HCT116 (cell line): ENCODE measurements around the gene PRIMPOL. TPM values are rescaled to one million over a fixed set of nuclear protein-coding genes. Genes with fewer than 3 reads are reported as not detected.

ENCODE experiments used
- ATAC-seq: fragments of 200-7000 bp; cut with Tn5 transposase; 2 replicates; pipeline ENCODE4 v1.9.1; 2020; ENCODE audit warnings: mild to moderate bottlenecking, moderate library complexity
- BruUV-seq: library from RNA; stranded (reverse); fragments of 400-500 nt; replicated peaks from 2 replicates; lab custom pipeline; 2021; lab: Mats Ljungman, UMichigan
- CTCF ChIA-PET: fragments of 300-600 bp; sonication (Branson Sonifier 250); formaldehyde crosslinking; loops from one replicate; lab custom pipeline; 2021; ENCODE audit warnings: antibody characterized with exemption; lab: Charles Lee
- POLR2A ChIA-PET: fragments of 300-600, 350-600 bp; sonication (Branson Sonifier 250); formaldehyde crosslinking; loops from one replicate; lab custom pipeline; 2021; ENCODE audit warnings: antibody characterized with exemption; lab: Charles Lee
- RAD21 ChIA-PET, 2 experiments: fragments of 300-600 bp; sonication (Branson Sonifier 250); formaldehyde crosslinking; loops; one replicate each; lab custom pipeline; 2023; ENCODE audit warnings: low total read pairs in 2 of 2; ENCODE audit not compliant: uncharacterized antibody in 2 of 2, unreplicated experiment in 2 of 2, low non-redundant PET in 1 of 2; lab: Charles Lee
- DNase-seq: peaks from one replicate; pipeline ENCODE4 v3.0.0-alpha.2; 2010; ENCODE audit warnings: low read depth, low spot score
- H2AFZ ChIP-seq: fragments of 200-600 bp; shearing (Covaris generic), sonication (generic); 2 replicates; pipeline ENCODE4 v1.6.1; 2017; ENCODE audit warnings: low read depth, mixed run types, mixed read lengths, antibody characterized with exemption, low read length; ENCODE audit not compliant: poor library complexity, severe bottlenecking
- H3K27ac ChIP-seq: 2 replicates; pipeline ENCODE4 v1.5.1; 2012; ENCODE audit warnings: low read depth, low read length
- H3K27me3 ChIP-seq: fragments of 200-600 bp; sonication (generic); 2 replicates; pipeline ENCODE4 v1.6.1; 2016; ENCODE audit warnings: mixed run types, low read length, mixed read lengths; ENCODE audit not compliant: insufficient read depth
- H3K36me3 ChIP-seq, 2 experiments: fragments of 200-500 bp in 1 of 2; fragments of 200-600 bp in 1 of 2; sonication (Bioruptor generic) in 1 of 2; sonication (generic) in 1 of 2; 2 replicates each; pipeline versions ENCODE4 v1.5.1 to v1.6.1; 2014 to 2016; ENCODE audit warnings: low read length in 2 of 2, inconsistent platforms in 1 of 2, mixed read lengths in 1 of 2, mixed run types in 1 of 2; ENCODE audit not compliant: insufficient read depth in 2 of 2, control insufficient read depth in 1 of 2
- H3K4me1 ChIP-seq, 2 experiments: fragments of 200-600 bp in 1 of 2; sonication (generic) in 1 of 2; 2 replicates each; pipeline versions ENCODE4 v1.5.1 to v1.6.1; 2012 to 2017; ENCODE audit warnings: low read length in 2 of 2, inconsistent platforms in 1 of 2, mild to moderate bottlenecking in 1 of 2, mixed read lengths in 1 of 2, mixed run types in 1 of 2, moderate library complexity in 1 of 2; ENCODE audit not compliant: insufficient read depth in 2 of 2, control insufficient read depth in 1 of 2
- H3K4me2 ChIP-seq: fragments of 200-600 bp; sonication (generic); 2 replicates; pipeline ENCODE4 v1.6.1; 2017; ENCODE audit warnings: mixed run types, low read length, mixed read lengths
- H3K4me3 ChIP-seq, 2 experiments: fragments of 200-600 bp in 1 of 2; sonication (generic) in 1 of 2; replicated peaks in 1 of 2; 2 replicates each; pipeline ENCODE4 v1.5.1; 2011 to 2016; ENCODE audit warnings: low read length in 2 of 2, control low read depth in 1 of 2, low read depth in 1 of 2, mild to moderate bottlenecking in 1 of 2, mixed read lengths in 1 of 2, mixed run types in 1 of 2
- H3K79me2 ChIP-seq: fragments of 200-600 bp; sonication (generic); 2 replicates; pipeline ENCODE4 v1.6.1; 2017; ENCODE audit warnings: mild to moderate bottlenecking, mixed run types, low read length, moderate library complexity, mixed read lengths; ENCODE audit not compliant: insufficient read depth
- H3K9ac ChIP-seq: fragments of 200-600 bp; sonication (generic); 2 replicates; pipeline ENCODE4 v1.6.1; 2016; ENCODE audit warnings: low read length, mixed read lengths
- H3K9me2 ChIP-seq: fragments of 200-600 bp; sonication (generic), shearing (Covaris generic); 2 replicates; pipeline ENCODE4 v1.6.1; 2017; ENCODE audit warnings: mixed run types, mild to moderate bottlenecking, moderate library complexity; ENCODE audit not compliant: insufficient read depth
- H3K9me3 ChIP-seq, 2 experiments: fragments of 200-500 bp in 1 of 2; fragments of 200-600 bp in 1 of 2; sonication (Bioruptor generic) in 1 of 2; sonication (generic) in 1 of 2; 2 replicates each; pipeline ENCODE4 v1.6.1; 2014 to 2017; ENCODE audit warnings: low read length in 2 of 2, mixed read lengths in 2 of 2, inconsistent platforms in 1 of 2, low read depth in 1 of 2, mild to moderate bottlenecking in 1 of 2, mixed run types in 1 of 2, moderate library complexity in 1 of 2; ENCODE audit not compliant: control insufficient read depth in 1 of 2, insufficient read depth in 1 of 2
- H4K20me1 ChIP-seq: fragments of 200-600 bp; sonication (generic), shearing (Covaris generic); 2 replicates; pipeline ENCODE4 v1.6.1; 2017; ENCODE audit warnings: mixed run types, mild to moderate bottlenecking, moderate library complexity; ENCODE audit not compliant: insufficient read depth
- CBX3 ChIP-seq: IDR thresholded peaks from 2 replicates; pipeline ENCODE4 v1.6.1; 2012; ENCODE audit warnings: low read depth
- CEBPB ChIP-seq: IDR thresholded peaks from 2 replicates; pipeline ENCODE4 v1.6.1; 2012; ENCODE audit warnings: low read depth
- EGR1 ChIP-seq: IDR thresholded peaks from 2 replicates; pipeline ENCODE4 v1.6.1; 2012; ENCODE audit warnings: low read depth
- ELF1 ChIP-seq: IDR thresholded peaks from 2 replicates; pipeline ENCODE4 v1.6.1; 2012; ENCODE audit warnings: low read depth, borderline replicate concordance
- EZH2 ChIP-seq: fragments of 200-600 bp; sonication (generic); IDR thresholded peaks from 2 replicates; pipeline ENCODE4 v1.6.1; 2017; ENCODE audit warnings: antibody characterized with exemption, mixed run types
- EZH2phosphoT487 ChIP-seq: fragments of 200-600 bp; IDR thresholded peaks from 2 replicates; pipeline ENCODE4 v1.6.1; 2018; ENCODE audit warnings: antibody characterized with exemption, borderline replicate concordance
- FOSL1 ChIP-seq: IDR thresholded peaks from 2 replicates; pipeline ENCODE4 v1.6.1; 2012; ENCODE audit warnings: low read depth
- POLR2A ChIP-seq: IDR thresholded peaks from 2 replicates; pipeline ENCODE4 v1.7.0; 2011; ENCODE audit warnings: borderline replicate concordance; ENCODE audit not compliant: insufficient read depth, insufficient read length; ENCODE audit errors: extremely low read depth
- POLR2AphosphoS5 ChIP-seq: IDR thresholded peaks from 2 replicates; pipeline ENCODE4 v1.6.1; 2011; ENCODE audit warnings: mild to moderate bottlenecking, low read depth, low read length, moderate library complexity
- RAD21 ChIP-seq: IDR thresholded peaks from 2 replicates; pipeline ENCODE4 v1.6.1; 2012; ENCODE audit warnings: low read depth, mild to moderate bottlenecking
- SIN3A ChIP-seq: IDR thresholded peaks from 2 replicates; pipeline ENCODE4 v1.6.1; 2012; ENCODE audit warnings: low read depth
- SP1 ChIP-seq: IDR thresholded peaks from 2 replicates; pipeline ENCODE4 v1.6.1; 2012; ENCODE audit warnings: low read depth
- SRF ChIP-seq: IDR thresholded peaks from 2 replicates; pipeline ENCODE4 v1.6.1; 2012; ENCODE audit warnings: low read depth
- TCF7L2 ChIP-seq: IDR thresholded peaks from 2 replicates; pipeline ENCODE4 v1.7.0; 2011; ENCODE audit warnings: borderline replicate concordance, inconsistent platforms; ENCODE audit not compliant: insufficient read depth, insufficient read length; ENCODE audit errors: extremely low read depth
- ZNF274 ChIP-seq: fragments of 200-500 bp; sonication (Bioruptor generic); IDR thresholded peaks from 2 replicates; pipeline ENCODE4 v1.6.1; 2014; ENCODE audit warnings: mild to moderate bottlenecking, low read depth, low read length, inconsistent platforms
- intact Hi-C: fragments of 100-400 bp; cut with micrococcal nuclease; formaldehyde crosslinking; loops from 2 replicates; pipeline ENCODE4 v1.10.0; 2022
- total RNA-seq: library from RNA; stranded (reverse); gene quantifications from one replicate; pipeline ENCODE4 v1.2.1, GENCODE V29; 2021; ENCODE audit not compliant: unreplicated experiment
- TF ChIP-seq, protein P1 (sequence below): IDR thresholded peaks from 2 replicates; pipeline ENCODE4 v1.6.1; 2011; ENCODE audit warnings: mild to moderate bottlenecking, low read length, moderate library complexity; ENCODE audit not compliant: insufficient replicate concordance; ENCODE audit errors: extremely low read depth
- TF ChIP-seq, protein P2 (sequence below): IDR thresholded peaks from 2 replicates; pipeline ENCODE4 v1.6.1; 2012
- TF ChIP-seq, protein P3 (sequence below): IDR thresholded peaks from 2 replicates; pipeline ENCODE4 v1.6.1; 2012
- TF ChIP-seq, protein P4 (sequence below): IDR thresholded peaks from 2 replicates; pipeline ENCODE4 v1.6.1; 2012; ENCODE audit warnings: low read depth
- TF ChIP-seq, protein P5 (sequence below), 3 experiments: fragments of 200-600 bp in 1 of 3; sonication (generic) in 1 of 3; IDR thresholded peaks in 2 of 3; conservative IDR thresholded peaks in 1 of 3; 2 replicates each; pipeline ENCODE4 v1.5.1; 2012 to 2017; ENCODE audit warnings: low read depth in 2 of 3, low read length in 2 of 3, antibody characterized with exemption in 1 of 3, borderline replicate concordance in 1 of 3, control low read depth in 1 of 3, mild to moderate bottlenecking in 1 of 3, mixed read lengths in 1 of 3, mixed run types in 1 of 3, moderate library complexity in 1 of 3; ENCODE audit not compliant: insufficient read depth in 1 of 3

PRIMPOL gene
- total RNA-seq, 1 experiment from 2014 or later = 11.3 TPM

DNA sequence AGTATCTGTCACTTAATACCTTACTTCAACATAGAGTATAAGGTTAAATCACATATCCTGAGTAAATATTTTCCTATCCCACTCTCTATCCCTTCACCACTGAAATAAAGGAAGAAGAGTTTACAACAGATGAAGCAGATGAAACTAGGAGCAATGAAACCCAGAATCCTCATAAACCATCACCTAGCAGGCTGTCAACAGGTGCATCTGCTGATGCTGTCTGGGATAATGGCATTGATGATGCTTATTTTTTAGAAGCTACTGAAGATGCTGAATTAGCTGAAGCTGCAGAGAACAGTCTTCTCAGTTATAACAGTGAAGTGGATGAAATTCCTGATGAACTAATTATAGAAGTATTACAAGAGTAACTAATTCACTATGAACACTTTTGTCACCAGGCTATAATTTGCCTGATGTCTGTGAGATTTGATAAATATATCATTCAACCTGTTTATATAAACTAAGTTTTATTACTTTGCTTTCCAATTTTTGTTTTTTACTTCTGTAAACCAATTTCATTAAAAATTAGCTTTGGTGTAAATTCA lies 44.9 kb downstream of the PRIMPOL start:
- Histone ChIP-seq H3K9me2 (no peaks in the 10 kb centered on the region), H3K9ac (no peak overlapping the region), H3K36me3 (0 out of 4 replicates have a peak, but pooled peaks cover 0 to 2% of the 10 kb centered on the region in 2 experiments), H3K9me3 (no peaks in the 10 kb centered on the region), H3K27ac (no peak overlapping the region), H3K4me1 (no peaks in the 10 kb centered on the region), H3K4me2 (no peak overlapping the region), H3K4me3 (no peak overlapping the region), H2AFZ (no peak overlapping the region), H4K20me1 (no peaks in the 10 kb centered on the region), H3K27me3 (no peaks in the 10 kb centered on the region), H3K79me2 (no peaks in the 10 kb centered on the region)
- CTCF ChIA-PET = no interaction called here
- POLR2A ChIA-PET = no interaction called here
- intact Hi-C loops = no loop called here
- no TSS peak for BruUV-seq
- RAD21 ChIA-PET = no interaction called here
- TF ChIP-seq, protein P1, sequence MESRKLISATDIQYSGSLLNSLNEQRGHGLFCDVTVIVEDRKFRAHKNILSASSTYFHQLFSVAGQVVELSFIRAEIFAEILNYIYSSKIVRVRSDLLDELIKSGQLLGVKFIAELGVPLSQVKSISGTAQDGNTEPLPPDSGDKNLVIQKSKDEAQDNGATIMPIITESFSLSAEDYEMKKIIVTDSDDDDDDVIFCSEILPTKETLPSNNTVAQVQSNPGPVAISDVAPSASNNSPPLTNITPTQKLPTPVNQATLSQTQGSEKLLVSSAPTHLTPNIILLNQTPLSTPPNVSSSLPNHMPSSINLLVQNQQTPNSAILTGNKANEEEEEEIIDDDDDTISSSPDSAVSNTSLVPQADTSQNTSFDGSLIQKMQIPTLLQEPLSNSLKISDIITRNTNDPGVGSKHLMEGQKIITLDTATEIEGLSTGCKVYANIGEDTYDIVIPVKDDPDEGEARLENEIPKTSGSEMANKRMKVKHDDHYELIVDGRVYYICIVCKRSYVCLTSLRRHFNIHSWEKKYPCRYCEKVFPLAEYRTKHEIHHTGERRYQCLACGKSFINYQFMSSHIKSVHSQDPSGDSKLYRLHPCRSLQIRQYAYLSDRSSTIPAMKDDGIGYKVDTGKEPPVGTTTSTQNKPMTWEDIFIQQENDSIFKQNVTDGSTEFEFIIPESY = no peak
- TF ChIP-seq EGR1 (no peak), CEBPB (no peak), ELF1 (no peak), EZH2phosphoT487 (no peak), RAD21 (no peak), POLR2A (no peak), EZH2 (no peak), TCF7L2 (no peak), SIN3A (no peak), SP1 (no peak), CBX3 (no peak), POLR2AphosphoS5 (no peak), SRF (no peak), ZNF274 (no peak), FOSL1 (no peak)
- TF ChIP-seq, protein P2, sequence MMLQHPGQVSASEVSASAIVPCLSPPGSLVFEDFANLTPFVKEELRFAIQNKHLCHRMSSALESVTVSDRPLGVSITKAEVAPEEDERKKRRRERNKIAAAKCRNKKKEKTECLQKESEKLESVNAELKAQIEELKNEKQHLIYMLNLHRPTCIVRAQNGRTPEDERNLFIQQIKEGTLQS = no peak
- TF ChIP-seq, protein P3, sequence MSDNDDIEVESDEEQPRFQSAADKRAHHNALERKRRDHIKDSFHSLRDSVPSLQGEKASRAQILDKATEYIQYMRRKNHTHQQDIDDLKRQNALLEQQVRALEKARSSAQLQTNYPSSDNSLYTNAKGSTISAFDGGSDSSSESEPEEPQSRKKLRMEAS = no peak
- TF ChIP-seq, protein P4, sequence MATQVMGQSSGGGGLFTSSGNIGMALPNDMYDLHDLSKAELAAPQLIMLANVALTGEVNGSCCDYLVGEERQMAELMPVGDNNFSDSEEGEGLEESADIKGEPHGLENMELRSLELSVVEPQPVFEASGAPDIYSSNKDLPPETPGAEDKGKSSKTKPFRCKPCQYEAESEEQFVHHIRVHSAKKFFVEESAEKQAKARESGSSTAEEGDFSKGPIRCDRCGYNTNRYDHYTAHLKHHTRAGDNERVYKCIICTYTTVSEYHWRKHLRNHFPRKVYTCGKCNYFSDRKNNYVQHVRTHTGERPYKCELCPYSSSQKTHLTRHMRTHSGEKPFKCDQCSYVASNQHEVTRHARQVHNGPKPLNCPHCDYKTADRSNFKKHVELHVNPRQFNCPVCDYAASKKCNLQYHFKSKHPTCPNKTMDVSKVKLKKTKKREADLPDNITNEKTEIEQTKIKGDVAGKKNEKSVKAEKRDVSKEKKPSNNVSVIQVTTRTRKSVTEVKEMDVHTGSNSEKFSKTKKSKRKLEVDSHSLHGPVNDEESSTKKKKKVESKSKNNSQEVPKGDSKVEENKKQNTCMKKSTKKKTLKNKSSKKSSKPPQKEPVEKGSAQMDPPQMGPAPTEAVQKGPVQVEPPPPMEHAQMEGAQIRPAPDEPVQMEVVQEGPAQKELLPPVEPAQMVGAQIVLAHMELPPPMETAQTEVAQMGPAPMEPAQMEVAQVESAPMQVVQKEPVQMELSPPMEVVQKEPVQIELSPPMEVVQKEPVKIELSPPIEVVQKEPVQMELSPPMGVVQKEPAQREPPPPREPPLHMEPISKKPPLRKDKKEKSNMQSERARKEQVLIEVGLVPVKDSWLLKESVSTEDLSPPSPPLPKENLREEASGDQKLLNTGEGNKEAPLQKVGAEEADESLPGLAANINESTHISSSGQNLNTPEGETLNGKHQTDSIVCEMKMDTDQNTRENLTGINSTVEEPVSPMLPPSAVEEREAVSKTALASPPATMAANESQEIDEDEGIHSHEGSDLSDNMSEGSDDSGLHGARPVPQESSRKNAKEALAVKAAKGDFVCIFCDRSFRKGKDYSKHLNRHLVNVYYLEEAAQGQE = no peak
- TF ChIP-seq, protein P5, sequence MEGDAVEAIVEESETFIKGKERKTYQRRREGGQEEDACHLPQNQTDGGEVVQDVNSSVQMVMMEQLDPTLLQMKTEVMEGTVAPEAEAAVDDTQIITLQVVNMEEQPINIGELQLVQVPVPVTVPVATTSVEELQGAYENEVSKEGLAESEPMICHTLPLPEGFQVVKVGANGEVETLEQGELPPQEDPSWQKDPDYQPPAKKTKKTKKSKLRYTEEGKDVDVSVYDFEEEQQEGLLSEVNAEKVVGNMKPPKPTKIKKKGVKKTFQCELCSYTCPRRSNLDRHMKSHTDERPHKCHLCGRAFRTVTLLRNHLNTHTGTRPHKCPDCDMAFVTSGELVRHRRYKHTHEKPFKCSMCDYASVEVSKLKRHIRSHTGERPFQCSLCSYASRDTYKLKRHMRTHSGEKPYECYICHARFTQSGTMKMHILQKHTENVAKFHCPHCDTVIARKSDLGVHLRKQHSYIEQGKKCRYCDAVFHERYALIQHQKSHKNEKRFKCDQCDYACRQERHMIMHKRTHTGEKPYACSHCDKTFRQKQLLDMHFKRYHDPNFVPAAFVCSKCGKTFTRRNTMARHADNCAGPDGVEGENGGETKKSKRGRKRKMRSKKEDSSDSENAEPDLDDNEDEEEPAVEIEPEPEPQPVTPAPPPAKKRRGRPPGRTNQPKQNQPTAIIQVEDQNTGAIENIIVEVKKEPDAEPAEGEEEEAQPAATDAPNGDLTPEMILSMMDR (IDR thresholded peaks at IDR 0.05 in 2 of 3, conservative IDR thresholded peaks at IDR 0.05 in 1 of 3; ENCODE audit: borderline replicate concordance in 1 of 3, insufficient read depth in 1 of 3, low read depth in 2 of 3, low read length in 2 of 3) = no peak
- ATAC-seq = no peak
- no peak for DNase-seq
